Measurements from ENCODE around the gene USF1.
"Not testable (repeated sequence)": the region's sequence is repeated elsewhere in the genome, so short reads cannot be mapped to it uniquely, and the experiment has no call there.

Gene USF1

DNA sequence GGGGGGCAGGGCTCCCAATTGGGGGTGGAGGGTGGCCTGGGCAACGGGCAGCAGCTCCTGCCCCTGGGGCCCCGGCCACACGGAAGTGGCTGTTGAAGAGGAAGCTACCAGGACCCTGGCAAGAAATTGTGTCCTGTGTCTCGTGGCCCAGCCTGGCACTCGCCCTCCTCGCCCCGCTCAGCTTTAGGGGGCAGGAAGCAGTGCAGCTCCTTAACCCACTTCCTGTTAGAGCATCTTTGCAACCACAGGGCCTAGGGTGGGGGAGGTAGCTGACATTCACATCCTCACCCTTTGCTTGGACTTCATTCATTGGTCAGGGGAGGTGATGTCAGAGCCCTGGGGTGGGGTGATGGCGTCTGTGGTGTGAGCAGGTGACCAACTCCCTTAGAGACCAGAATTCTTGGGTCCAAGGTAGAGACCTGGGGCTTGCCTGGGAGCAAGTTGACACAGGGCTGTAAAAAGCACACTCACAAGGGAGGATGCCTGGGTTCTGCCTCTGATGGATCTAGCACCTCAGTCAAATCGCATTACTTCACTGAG, 24.0 kb upstream of the USF1 start, which contains the start of gene ARHGAP30:
Gene ARHGAP30 (minus strand): TSS at position 161 of the 540 bp plus-strand sequence. CDS start 267 bp downstream, outside the sequence.
- no peak within 1 kb of the TSS for H3K27ac ChIP-seq
- TF ChIP-seq ZFX (IDR thresholded peaks at IDR 0.05; ENCODE audit: borderline replicate concordance), result no peak
- no peak for TF ChIP-seq CTCF (IDR thresholded peaks at IDR 0.05)

- no peak overlapping the region for H3K27ac ChIP-seq
Observed at GRCh38 chr1:161069241-161069640, 23.5 kb upstream of the USF1 start.

GRCh38 chr1:161068306-161069234, 22.8 kb upstream of the USF1 start:
- H3K27ac ChIP-seq, result no peak overlapping the region
- TF ChIP-seq CTCF (IDR thresholded peaks at IDR 0.05), result no peak
- no peak for TF ChIP-seq ZFX (IDR thresholded peaks at IDR 0.05; ENCODE audit: borderline replicate concordance)

More at GRCh38 chr1:161069241-161069640, 23.5 kb upstream of the USF1 start:
- TF ChIP-seq CTCF (IDR thresholded peaks at IDR 0.05) (no peak), ZFX (IDR thresholded peaks at IDR 0.05; ENCODE audit: borderline replicate concordance) (no peak)

DNA sequence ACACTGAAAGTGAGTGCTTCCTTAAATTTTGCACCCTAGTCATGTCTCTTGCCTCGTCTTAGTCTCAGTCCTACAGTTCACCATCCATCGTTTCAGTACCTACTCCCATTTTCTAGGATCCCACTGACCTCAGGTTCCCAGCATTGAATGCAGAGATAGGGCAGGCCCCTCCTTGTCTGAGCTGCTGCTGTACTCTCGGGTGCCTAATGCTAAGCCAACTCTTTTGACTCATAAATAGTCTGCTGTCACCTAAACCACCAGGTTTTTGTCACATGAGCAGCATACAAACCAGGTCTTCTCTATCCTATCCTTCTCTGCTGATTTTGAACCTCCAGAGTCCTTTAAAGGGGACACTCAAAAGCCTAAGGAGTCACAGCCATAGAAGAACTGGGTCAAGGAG, 20.9 kb upstream of the USF1 start:
- no peak overlapping the region for H3K27ac ChIP-seq
- no peak for TF ChIP-seq ZFX (IDR thresholded peaks at IDR 0.05; ENCODE audit: borderline replicate concordance)
- no peak for TF ChIP-seq CTCF (IDR thresholded peaks at IDR 0.05)

DNA sequence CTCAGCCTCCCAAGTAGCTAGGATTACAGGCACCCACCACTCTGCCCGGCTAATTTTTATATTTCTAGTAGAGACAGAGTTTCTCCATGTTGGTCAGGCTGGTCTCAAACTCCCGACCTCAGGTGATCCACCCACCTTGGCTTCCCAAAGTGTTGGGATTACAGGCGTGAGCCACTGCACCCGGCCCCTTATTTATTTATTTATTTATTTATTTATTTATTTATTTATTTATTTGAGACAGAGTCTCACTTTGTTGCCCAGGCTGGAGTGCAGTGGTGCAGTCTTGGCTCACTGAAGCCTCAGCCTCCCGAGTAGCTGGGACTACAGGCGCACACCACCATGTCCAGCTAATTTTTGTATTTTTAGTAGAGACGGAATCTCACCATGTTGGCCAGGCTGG, 19.9 kb upstream of the USF1 start:
- H3K27ac ChIP-seq, result not testable (repeated sequence)

- H3K27ac ChIP-seq, result not testable (repeated sequence)
Observed at GRCh38 chr1:161063936-161064335, 18.2 kb upstream of the USF1 start.

DNA sequence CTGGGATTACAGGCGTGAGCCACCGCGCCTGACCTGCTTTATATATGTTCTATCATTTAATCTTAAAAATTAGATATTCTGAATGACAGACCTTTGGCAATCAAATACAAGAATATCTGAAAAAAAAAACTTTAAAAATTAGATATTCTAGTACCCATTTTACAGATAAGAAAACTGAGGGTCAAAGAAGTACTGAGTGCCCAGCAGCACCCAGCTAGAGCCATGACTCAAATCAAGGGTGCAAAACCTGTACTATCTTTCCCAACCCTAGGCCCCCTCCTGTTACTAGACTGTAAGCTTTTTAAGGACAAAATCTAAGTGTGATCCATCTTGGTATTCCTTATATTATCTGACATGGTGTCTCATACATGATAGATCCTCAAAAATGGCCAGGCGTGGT, 15.6 kb upstream of the USF1 start:
- TF ChIP-seq ZFX (IDR thresholded peaks at IDR 0.05; ENCODE audit: borderline replicate concordance), result no peak
- no peak for TF ChIP-seq CTCF (IDR thresholded peaks at IDR 0.05)
- no peak overlapping the region for H3K27ac ChIP-seq

DNA sequence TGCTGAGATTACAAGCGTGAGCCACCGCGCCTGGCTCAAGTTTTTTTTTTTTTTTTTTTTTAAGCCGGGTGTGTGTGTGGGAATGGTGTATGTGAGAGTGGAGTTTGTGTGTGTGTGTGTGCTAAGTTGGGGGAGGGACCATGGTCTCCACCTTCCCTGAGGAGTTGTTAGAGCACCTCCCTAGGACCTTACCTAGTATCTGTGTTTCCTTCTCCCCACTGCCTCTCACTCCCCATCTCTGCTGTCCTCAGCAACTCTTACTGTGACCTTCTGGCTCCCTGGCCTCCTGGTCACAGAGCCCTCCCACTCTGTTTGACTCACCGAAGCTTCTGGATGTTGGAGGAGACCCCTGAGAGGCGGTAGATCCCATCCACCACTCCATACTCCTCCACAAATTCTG, 13.5 kb upstream of the USF1 start:
- no peak overlapping the region for H3K27ac ChIP-seq
- TF ChIP-seq ZFX (IDR thresholded peaks at IDR 0.05; ENCODE audit: borderline replicate concordance) (no peak), CTCF (IDR thresholded peaks at IDR 0.05) (no peak)
